ENCODE measurements around the gene ST13. TPM values are rescaled to one million over a fixed set of nuclear protein-coding genes. Genes with fewer than 3 reads are reported as not detected.

The ST13 gene
- polyA plus RNA-seq, 1 donor from 2014 or later = 195 TPM

GRCh38 chr22:40838486-40838885, 18.0 kb downstream of the ST13 start:
- Histone ChIP-seq H3K9ac (ENCODE audit: low read length) (no peak overlapping the region), H3K27ac (ENCODE audit: low read length) (no peak overlapping the region), H3K4me3 (ENCODE audit: low read length) (no peak overlapping the region), H3K9me2 (ENCODE audit: insufficient read depth, low read length) (no peaks in the 10 kb centered on the region), H3K27me3 (ENCODE audit: insufficient read depth, low read depth, low read length) (no peaks in the 10 kb centered on the region), H4K20me1 (ENCODE audit: insufficient read depth) (no peaks in the 10 kb centered on the region), H3K79me2 (replicated peaks; ENCODE audit: insufficient read depth, low read length) (peaks cover 5% of the 10 kb centered on the region), H3K36me3 (ENCODE audit: insufficient read depth, low read length) (no peaks in the 10 kb centered on the region), H3K4me2 (ENCODE audit: low read length) (no peak overlapping the region), H2AFZ (ENCODE audit: low read depth, low read length) (no peak overlapping the region), H3F3A (ENCODE audit: insufficient read depth, low read length, poor library complexity, severe bottlenecking) (no peaks in the 10 kb centered on the region), H3K9me3 (ENCODE audit: low read length) (no peaks in the 10 kb centered on the region)
- TF ChIP-seq SMC3 (conservative IDR thresholded peaks at IDR 0.05; ENCODE audit: poor library complexity) (no peak), TAF1 (IDR thresholded peaks at IDR 0.05; ENCODE audit: low read depth) (no peak), RAD21 (conservative IDR thresholded peaks at IDR 0.05) (no peak), MXI1 (conservative IDR thresholded peaks at IDR 0.05; ENCODE audit: poor library complexity, severe bottlenecking) (no peak), EZH2 (IDR thresholded peaks at IDR 0.05; ENCODE audit: borderline replicate concordance, insufficient read depth, low read length, poor library complexity, severe bottlenecking) (no peak), CTCF (IDR thresholded peaks at IDR 0.05; ENCODE audit: poor library complexity, severe bottlenecking) (no peak), EP300 (conservative IDR thresholded peaks at IDR 0.05; ENCODE audit: poor library complexity, severe bottlenecking) (no peak), REST (IDR thresholded peaks at IDR 0.05; ENCODE audit: borderline replicate concordance) (no peak), POLR2AphosphoS5 (IDR thresholded peaks at IDR 0.05) (no peak)

GRCh38 chr22:40834619-40835018, 21.8 kb downstream of the ST13 start:
- Histone ChIP-seq H3K9ac (ENCODE audit: low read length) (no peak overlapping the region), H3K9me2 (ENCODE audit: insufficient read depth, low read length) (no peaks in the 10 kb centered on the region), H2AFZ (ENCODE audit: low read depth, low read length) (no peak overlapping the region), H3K79me2 (replicated peaks; ENCODE audit: insufficient read depth, low read length) (no peaks in the 10 kb centered on the region), H3F3A (ENCODE audit: insufficient read depth, low read length, poor library complexity, severe bottlenecking) (no peaks in the 10 kb centered on the region), H3K4me3 (ENCODE audit: low read length) (no peak overlapping the region), H3K27me3 (ENCODE audit: insufficient read depth, low read depth, low read length) (no peaks in the 10 kb centered on the region), H3K4me2 (ENCODE audit: low read length) (no peak overlapping the region), H3K9me3 (ENCODE audit: low read length) (no peaks in the 10 kb centered on the region), H3K36me3 (ENCODE audit: insufficient read depth, low read length) (peaks cover 5% of the 10 kb centered on the region), H3K27ac (ENCODE audit: low read length) (no peak overlapping the region), H4K20me1 (ENCODE audit: insufficient read depth) (no peaks in the 10 kb centered on the region)
- TF ChIP-seq REST (IDR thresholded peaks at IDR 0.05; ENCODE audit: borderline replicate concordance) (no peak), TAF1 (IDR thresholded peaks at IDR 0.05; ENCODE audit: low read depth) (no peak), SMC3 (conservative IDR thresholded peaks at IDR 0.05; ENCODE audit: poor library complexity) (no peak), POLR2AphosphoS5 (IDR thresholded peaks at IDR 0.05) (no peak), EP300 (conservative IDR thresholded peaks at IDR 0.05; ENCODE audit: poor library complexity, severe bottlenecking) (no peak), EZH2 (IDR thresholded peaks at IDR 0.05; ENCODE audit: borderline replicate concordance, insufficient read depth, low read length, poor library complexity, severe bottlenecking) (no peak), RAD21 (conservative IDR thresholded peaks at IDR 0.05) (no peak), CTCF (IDR thresholded peaks at IDR 0.05; ENCODE audit: poor library complexity, severe bottlenecking) (no peak), MXI1 (conservative IDR thresholded peaks at IDR 0.05; ENCODE audit: poor library complexity, severe bottlenecking) (no peak)

All from neural cell (in vitro differentiated cells).